Cerebellar nuclear complex (tissue), 1 donor: Measurements from ENCODE around the gene PPP1R2B.

Experiments used
- DNase-seq, 2 experiments: peaks; one replicate each; lab custom pipeline; 2025; lab: John Stamatoyannopoulos, UW

The PPP1R2B gene

DNA sequence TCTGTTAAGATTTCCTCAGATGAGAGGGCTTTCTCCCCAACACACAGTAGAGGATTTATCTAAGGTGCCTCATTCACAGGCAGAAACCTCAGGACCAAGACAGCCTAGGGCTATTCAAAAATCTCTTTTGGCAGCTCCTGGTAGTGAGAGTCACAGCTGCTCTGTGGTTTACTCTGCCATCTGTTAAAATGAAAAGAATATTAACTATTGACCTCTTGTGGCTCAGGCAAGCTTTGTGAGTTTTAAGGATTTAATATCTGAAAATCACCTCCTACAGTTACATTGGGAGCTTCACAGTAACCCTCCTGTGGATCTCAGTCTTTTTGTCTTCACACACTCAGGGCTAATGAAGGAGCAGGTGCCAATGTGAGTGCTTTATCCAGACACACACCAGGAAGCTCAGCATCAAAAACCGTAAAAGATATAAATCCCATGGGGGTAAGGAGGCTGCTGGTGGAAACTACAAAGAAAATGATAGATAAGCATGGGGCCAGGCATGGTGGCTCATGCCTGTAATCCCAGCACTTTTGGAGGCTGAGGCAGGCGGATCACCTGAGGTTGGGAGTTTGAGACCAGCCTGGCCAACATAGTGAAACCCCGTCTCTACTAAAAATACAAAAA is 29.7 kb downstream of the PPP1R2B start:
- no peak for DNase-seq

DNA sequence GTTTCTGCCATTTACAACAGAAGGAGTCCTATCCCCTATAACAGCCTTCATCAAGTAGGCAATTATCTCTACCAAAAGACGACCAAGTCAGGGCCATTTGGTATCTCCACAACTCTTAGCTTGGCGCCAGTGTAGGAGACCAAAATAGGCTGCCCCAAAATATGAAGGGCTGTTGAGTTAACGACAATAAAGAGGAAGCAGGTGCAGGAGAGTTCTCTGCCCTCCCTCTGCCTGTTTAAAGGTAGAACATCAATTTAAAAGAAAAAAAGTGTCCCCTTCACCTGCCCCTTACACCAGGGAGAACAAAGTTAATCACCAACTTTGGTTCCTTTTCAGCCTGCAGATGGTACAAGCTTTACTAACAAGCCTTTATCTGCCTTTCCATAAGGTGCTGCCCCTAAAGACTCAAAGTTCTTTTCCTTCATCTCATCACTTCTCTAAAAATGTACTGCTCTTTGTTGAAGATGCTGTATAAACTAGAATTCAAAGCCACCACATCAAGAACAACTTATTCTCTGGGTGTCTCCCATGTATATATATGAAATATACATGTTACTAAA is 33.3 kb downstream of the PPP1R2B start:
- no peak for DNase-seq

DNA sequence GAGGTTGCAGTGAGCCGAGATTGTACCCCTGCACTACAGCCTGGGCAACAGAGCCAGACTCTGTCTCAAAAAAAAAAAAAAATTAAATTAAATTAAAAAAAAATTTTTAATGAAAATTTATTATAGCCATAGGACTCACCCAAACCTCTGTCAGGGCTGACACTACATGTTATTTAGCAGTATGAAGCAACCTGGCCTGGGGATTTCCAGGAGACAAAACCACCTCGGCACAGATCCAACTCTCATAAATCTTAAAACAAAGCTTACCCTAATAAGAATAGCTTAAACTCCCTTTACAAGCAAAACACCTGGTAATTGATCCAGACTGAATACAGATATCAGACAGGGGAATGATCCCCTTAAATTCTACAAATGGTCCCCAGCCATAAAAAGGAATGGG is 38.4 kb downstream of the PPP1R2B start:
- DNase-seq: no peak

DNA sequence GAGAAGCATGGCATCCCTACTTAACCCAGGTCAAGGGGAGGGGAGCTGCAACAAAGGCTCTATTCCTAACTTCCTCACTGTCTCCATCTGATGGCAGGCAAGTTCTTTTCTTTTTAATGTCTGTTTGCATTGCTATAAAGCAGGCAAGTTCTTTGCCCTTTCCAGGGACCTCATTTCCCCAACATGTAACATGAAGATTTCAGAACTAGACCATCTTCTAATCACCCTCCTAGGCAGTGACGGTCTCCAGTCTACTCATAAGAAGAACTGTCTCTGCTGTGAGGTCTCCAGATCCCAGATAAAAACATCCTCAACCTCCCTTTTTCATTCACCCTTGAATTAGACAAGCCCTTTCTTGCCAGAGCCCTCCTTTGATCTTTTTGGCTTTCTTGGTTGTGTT is 42.1 kb downstream of the PPP1R2B start:
- no peak for DNase-seq

GRCh38 chr5:156892864-156893263 is 42.8 kb downstream of the PPP1R2B start:
- DNase-seq: no peak

DNA sequence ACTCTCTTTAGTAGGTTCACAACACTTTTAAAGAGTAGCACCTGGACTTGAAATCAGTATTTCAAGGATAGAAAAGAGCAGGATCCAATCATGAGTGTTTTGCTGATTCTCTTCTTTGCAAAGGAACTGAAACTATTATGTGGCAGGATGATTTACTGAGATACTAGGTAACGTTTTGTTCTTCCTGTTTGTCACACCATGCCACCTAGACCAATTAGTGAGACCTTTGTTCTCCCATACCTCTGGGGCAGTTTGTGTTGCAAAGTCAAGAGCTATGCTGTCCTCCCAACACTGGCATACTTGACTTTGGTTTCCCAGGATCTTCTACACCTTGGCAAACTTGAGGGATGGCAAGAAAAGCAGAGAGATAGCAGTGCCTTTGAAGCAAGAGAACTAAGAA is 43.4 kb downstream of the PPP1R2B start:
- DNase-seq: no peak

DNA sequence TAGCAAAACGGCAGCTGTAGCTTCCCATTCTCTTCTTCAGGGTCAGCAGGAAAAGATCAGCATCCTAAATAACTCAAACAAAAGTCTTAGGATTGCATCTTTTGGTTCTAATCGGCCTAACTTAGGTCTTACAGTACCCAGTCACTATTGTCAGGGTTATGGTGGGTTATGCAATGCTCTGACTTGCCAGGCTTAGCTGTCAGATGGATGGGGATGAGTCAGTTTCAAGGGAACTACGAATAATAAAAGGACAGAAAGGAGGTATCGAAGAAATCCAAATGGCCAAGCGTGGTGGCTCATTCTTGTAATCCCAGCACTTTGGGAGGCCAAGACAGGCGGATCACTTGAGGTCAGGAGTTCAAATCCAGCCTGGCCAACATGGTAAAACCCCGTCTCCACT is 46.5 kb downstream of the PPP1R2B start:
- DNase-seq: no peak
